Suppressor macrophage treated with lipopolysaccharide for 4 hours (primary cell): ENCODE measurements around the gene DLEC1.
A peak's percentile ranks its signal among the peaks of the same experiment; 100 is the strongest.

Source experiments
- DNase-seq: peaks from one replicate; pipeline ENCODE4 v3.0.0-alpha.2; 2020

DLEC1 gene

DNA sequence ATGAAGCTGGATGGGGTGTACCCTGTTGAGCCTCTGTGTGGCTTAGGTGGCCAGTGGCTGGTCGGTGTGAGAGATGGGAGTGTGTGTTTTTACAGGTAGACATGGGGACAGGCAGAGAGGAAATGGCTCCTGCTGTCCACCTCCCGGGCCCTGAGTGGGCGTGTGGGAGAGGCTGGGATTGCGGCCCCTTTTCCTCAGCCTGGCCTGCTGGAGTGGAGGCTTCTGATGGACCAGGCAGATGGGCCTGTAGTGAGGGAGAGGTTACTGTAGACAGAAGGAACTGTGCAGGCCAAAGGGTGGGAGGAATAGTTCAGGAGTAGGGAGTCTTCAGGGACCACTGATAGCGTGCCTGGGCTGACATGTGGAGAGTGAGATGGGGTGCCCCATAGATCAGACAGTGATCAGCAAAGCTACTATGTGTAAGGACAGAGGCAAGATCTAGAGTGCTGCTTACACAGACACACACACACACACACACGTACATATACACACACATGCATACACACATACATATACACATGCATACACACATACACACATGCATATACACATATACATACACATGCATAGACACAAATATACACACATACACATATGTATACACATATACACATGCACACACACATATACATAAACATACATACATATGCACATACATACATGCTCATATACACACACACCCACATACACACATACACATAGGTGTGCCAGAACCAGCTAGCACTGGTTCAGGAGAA is 71.5 kb downstream of the DLEC1 start:
- DNase-seq: no peak

DNA sequence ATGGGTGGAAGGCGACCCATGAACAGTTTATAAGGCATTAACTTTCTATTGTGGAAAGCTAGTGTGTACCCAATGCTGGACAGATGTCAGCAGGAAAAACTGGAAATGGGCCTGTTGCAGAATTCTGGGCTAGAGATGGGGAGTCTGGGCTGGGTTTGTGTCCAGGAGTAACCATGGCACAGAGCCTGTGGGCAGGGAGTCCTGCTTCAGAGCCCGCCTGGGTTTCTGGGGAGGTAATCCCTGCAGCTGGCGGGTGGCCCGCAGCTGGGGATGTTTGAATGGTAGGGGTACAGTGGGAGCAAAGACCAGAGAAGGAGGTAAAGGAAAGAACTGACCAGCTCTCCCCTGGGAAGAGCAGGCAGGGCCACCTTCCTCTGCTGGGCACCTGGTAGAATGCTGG is 72.2 kb downstream of the DLEC1 start:
- DNase-seq: no peak

DNA sequence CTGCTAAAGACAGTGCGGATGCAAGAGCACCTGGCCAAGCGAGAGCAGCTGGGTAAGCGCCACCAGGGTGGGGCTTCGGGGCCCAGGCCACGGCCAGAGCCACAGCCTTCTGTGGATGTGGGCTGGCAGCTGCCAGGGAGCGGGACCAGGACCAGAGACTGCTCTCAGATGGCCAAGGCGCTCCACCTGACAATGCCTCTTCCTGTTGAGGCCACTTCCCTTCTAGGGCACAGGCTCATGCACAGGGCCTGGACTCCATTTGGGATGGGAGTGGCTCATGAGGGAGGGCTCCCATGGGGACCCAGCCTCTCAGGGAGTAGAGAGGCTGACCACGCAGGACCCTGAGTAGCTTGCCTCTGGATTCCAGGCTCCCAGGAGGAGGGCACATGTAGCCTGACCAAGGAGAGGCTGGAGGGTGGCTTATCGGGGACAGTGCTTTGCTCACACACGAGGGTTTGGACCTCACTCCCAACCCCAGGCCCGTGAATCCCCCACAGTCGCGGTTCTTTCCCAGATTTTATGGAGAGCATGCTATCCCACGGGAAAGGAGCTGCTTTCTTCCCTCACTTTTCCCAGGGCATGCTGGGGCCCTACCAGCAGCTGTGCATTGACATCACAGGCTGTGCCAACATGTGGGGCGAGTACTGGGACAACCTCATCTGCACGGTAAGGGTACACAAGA is 72.8 kb downstream of the DLEC1 start:
- DNase-seq: no peak

DNA sequence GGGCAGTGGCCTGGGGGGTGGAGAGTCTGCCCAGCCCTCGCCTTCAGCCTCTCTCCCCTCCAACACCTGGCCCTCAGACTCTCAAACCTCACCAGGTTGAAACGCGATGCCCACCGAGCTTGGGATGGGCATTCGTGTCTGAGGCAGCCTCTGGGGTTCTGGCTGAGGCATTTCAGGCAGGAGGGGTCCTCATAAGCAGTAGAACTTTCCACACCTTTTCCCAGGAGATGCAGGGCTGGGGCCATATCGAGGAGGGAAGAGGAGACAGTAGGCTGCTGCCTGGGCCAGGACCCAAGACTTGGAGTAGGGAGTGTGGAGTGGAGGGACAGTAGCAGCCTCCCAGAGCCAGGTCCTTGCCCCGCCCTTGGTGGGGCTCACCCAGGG is 73.4 kb downstream of the DLEC1 start:
- no peak for DNase-seq

DNA sequence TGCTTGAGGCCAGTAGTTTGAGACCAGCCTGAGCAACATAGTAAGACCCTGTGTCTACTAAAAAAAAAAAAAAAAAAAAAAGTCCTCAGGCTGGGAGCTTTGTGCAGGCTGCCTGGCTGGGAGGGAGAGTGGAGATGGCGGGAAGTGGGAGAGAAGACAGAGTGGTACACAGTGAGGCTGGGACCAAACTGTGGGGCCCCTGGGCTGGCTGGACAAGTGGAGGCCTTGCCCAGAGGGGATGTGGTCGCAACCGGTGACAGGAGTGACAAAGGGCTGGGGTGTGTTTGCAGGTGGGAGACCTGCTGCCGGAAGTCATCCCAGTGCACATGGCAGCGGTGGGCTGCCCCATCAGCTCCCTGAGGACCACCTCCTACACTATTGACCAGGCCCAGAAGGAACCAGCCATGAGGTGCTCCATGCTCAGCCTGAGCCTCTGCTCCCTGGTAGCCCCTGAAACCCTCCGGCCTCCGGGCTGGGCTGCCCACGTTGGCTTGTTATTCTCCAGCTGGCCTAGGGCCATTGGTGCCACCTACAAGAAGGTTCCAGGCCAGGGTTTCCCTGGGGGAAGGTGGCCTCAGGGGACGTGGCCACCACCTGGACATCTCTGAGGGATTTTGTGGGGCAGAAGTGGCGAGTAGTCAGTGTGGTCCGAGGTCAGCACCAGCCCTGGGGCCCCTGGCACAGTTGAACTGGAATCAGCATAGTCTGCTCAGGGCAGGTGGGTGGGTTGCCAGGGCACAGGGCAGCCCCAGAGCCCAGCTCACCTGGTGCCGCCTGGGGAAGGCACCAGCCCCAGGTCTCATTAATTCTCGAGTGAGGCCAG is 75.3 kb downstream of the DLEC1 start:
- DNase-seq: no peak

DNA sequence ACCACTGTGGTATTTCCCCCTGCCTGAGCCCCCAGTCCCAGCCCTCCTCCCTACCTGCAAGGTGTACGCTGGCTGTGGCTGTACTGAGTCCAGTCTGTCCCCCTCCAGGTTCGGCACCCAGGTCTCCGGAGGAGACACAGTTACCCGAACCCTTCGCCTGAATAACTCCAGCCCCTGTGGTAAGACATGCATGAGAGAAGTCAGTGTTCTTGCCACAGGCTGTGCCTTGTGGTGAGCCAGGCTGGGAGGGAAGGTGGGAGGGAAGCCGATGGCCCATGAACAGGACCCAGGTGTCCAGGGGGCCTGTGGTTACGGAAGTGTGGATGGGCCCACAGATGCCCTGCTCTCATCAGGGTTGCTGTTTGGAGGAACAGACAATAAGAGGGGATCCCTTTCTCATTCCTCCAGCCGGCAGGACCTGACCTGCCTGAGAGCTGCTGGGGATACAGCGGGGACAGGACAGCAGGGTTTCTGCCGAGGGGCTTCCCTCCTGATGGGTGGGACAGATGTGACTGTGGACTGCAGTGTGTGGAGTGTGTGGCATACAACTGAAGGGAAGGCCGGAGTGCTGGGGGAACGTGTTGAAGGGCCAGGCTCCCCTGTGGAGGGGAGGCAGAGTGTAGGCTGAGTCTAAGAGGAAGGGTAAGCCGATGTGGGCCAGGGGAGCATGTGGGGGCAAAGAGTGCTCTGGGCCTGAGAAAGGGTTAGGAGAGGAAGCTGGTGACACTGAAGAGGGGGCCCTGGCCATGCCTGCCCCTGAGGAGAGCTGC is 76.1 kb downstream of the DLEC1 start:
- DNase-seq: no peak

DNA sequence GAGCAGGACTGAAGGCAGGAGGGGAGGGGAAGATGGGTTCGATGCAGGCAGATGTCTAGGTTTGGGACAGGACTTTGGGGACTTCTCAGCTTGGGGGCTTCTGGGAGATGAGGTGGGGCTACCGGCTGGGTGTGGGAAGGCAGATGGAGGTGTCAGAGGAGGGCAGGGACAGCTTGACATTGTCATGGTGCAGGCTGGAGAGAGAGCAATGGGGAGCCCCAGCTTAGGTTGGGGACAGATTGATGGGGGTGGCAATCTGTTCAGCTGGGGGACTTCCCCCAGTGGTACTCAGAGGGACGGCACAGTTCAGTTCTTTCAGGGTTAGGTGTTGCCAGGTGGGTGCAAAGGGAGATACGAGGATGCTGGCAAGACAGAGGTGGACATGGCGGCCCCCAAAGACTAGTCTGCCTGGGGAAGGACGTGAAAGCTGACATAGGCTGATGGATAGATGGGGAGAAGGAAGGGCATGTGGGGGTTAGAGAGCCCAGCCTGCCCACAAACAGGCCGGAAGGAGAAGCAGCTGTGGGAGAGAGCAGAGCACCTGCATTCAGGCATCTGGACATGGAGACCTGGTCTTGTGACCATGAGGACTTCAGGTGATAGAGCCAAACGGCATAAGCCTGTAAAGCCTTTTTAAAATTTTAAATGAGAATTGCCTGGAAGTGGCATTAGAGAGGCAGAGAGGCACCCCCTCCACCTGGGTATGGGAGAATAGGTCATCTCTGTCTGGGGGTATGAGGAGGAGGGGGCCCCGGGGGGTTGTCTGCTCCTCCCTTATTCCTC is 76.8 kb downstream of the DLEC1 start:
- no peak for DNase-seq

DNA sequence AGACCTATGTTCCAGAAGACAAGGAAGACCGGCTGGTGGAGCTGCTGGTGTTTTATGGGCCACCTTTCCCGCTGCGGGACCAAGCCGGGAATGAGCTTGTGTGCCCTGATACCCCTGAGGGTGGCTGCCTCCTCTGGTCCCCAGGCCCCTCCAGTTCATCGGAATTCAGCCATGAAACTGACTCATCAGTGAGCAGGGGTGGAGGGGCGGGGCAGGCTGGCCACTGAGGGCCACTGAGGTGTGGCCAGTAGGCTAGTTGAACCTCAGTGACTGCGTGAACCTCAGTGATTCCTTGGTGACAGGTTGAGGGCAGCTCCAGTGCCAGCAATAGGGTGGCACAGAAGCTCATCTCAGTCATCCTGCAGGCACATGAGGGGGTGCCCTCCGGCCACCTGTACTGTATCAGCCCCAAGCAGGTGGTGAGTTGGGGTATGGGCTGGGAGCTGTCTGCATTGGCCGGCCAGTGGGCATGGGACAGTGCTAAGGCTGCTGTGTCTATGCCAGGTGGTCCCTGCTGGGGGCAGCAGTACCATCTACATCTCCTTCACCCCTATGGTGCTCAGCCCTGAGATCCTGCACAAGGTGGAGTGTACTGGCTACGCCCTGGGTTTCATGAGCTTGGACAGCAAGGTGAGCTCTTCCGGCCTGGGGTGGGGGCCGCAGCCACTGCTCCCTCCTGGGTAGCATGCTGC is 77.6 kb downstream of the DLEC1 start:
- DNase-seq: no peak

DNA sequence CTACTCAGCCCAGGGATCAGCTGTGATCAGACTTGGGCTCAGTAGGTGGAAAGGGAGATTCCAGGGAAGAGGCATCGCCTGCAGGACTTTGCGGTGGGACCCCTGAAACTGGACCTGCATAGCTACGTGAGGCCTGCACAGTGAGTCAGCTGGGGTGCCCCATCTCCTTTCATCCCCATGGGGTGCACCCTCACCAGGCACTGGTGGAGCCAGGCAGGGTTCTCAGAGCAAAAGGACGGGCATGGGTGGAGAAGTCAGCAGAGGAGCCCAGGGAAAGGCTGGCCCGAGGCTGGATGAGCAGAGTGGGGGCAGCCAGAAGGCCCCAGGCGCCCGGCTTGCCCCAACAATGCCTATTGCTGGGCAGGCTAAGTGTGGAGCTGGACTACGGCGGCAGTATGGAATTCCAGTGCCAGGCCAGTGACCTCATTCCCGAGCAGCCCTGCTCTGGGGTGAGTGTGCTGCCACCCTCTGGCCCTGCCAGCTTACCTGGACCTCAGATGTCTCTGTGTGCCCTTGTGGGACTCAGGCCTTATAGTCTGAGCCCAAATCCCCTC is 78.2 kb downstream of the DLEC1 start:
- no peak for DNase-seq

DNA sequence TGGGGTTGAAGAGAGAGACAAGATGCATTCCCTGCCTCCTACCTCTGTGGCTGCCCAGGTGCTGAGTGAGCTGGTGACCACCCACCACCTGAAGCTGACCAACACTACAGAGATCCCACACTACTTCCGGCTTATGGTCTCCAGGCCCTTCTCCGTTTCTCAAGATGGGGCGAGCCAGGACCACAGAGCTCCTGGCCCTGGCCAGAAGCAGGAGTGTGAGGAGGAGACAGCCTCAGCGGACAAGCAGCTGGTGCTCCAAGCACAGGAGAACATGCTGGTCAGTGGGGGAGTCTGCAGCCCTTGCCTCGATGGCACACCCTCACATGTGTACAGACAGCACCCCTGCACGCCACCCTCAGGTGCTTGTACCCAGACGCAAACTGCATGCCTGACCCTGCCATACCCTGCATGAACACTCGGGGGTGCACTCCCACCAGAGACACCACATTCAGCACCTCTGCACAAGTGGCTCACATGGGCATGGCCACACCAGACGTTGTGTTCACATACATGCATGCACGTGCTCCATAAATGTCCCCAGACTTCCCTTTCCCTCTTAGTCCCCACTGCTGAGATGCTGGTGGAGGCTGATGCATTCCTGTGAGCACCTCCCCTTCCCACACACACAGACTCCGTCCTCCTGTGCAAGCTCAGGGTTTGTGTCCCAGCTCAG is 78.9 kb downstream of the DLEC1 start:
- DNase-seq: peak; percentile 62

DNA sequence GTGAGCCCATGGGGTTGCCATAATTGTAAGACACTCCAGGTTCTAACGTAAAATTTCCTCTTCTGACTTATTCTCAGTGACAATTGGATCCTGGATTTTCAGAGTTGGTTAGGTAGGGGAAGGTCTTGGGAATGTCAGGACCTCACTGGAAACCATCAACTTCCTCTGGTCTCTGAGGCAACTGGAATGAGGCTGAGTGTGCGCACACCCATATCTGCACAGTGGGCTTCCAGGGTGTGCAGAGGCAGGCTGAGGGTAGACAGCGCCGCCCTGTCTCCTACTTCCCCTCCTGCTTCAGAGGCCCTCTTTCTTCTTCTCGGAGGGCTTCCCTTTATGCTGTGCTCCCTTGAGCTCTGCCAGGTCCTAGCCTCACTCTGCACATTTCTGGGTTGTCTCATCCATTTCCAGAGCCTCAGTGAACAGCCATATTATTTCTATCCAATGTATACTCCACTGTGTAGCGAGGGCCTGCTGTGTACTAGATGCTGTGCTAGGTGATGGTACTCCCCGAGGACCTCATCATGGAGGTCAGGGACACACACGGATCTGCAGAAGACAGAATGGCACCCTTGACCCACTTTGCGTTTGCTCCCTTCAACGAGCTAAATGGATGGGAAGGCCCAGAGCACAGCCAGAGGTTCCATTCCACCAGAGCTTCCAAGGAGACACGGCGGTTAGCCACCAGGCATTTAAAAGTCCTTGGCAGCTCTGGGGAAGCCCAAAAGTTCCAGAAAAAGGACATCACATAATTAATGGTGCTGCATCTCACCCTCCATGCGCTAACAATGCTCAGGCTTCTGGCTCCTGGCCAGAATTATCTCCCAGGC is 79.6 kb downstream of the DLEC1 start:
- no peak for DNase-seq

DNA sequence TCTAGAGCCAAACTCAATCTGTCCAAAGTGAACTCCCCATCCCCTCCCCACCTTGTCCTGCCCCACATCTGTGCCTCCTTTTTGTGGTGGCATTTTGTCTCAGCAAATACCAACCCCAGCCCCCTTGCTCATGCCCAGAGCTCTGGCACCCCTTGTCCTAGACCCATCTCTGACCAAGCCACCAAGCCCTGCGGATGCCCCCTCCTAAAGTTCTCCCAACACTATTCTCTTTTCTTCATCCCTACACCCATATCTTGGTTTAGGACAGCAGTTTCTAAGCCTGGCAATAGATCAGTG is 80.2 kb downstream of the DLEC1 start:
- no peak for DNase-seq

DNA sequence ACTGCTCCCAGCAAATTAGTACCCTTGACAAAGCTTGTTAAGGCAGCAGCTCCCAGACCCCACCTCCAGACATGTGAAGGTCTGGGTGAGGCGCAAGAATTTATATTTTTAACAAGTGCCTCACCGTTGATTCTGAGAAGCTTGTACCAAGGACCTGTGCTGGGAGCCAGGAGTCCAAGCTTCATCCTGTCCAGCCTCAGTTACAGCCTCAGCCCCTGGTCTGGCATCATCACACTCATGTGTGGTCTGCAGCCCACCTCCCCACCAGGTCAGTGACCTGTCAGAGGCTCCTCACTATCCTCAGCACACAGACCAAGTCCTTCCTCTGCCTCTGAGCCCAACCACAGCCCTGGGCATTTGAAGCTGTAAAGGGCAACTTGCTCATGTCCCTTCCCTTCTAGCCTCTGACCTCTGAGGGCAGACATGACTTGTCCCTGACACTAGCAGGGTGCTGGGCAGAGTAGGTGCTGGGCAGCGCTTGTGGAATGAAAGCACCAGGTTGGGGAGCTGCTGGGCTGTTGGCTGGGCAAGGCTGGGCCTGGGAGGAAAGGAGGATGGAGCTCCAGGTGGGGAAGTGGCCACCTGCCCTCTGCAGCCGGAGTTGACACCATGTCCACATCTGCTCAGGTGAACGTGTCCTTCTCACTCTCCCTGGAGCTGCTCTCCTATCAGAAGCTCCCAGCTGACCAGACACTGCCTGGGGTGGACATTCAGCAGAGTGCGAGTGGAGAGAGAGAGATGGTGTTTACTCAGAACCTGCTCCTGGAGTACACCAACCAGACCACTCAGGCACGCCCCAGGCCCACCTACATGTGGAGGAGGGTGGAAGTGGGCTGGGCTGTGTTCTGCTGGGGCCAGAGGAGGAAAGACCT is 81.0 kb downstream of the DLEC1 start:
- no peak for DNase-seq

DNA sequence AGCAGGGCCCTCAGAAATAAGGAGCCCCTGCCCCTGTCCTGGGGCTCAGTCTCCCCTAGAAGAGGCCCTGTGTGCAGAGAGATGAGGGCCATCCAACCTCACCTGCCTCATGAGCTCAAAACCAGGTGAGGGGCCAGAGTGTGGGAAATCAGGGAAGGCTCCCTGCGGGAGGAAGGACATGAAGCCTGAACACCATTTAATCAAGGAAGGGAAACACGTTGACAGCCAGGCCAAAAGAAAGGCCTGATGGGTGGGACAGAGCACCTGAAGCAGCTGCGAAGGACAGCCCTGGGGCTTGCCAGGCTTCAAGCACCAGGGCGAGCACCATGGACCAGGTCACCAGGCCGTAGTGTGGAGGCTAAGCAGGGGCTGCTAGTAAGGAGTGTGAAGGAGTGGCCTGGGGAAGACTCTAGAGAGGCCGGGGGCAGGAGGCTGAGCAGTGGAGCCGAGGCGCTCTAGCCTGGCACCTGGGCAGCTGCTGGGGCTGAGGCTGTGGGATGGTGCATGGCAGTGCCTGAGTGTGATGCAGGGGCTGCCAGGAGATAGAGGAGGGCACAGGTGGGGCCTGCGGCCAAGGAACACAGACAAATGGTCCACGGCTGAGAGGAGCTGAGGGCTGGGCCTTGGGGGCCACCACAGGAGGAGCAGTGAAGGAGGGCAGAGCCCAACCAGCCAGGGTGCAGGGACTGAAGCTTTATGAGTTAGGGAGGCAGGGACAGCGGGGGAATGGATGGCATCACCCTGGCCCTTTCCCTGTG is 81.9 kb downstream of the DLEC1 start:
- DNase-seq: no peak

DNA sequence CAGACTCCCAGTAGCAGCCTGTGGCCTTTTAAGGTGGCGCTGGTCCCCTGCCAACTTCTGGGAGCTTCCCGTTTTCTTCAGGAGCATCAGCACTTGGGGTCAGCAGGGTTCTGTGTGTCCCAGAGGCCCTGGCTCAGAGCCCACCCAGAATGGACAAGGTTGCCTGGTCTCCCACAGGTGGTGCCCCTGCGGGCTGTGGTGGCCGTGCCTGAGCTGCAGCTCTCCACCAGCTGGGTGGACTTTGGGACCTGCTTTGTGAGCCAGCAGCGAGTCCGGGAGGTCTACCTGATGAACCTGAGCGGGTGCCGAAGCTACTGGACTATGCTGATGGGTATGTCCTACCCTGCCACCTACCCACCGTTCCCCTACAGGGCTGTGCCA is 82.4 kb downstream of the DLEC1 start:
- DNase-seq: no peak

DNA sequence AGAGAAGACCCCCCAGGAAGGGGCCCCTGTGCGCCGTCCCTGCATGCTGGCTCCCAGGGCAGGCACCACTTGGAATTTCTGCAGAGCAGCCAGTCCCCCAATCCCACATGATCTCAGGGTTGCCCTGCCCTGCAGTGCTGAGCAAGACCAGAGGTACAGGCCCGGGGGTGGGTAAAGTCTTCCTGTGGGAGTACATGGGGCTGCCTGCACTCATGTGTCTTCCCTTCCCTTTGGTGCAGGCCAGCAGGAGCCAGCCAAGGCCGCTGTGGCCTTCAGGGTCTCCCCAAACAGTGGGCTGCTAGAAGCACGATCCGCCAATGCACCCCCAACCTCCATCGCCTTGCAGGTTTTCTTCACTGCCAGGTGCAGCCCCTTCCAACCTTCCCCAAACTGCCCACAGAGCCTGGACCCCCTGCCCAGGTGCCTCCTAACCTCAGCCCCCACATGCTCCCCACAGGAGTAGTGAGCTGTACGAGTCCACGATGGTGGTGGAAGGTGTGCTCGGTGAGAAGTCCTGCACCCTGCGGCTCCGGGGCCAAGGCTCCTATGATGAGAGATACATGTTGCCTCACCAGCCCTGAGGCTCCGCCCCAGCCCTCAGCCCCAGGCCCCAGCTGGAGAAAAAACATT is 82.9 kb downstream of the DLEC1 start:
- no peak for DNase-seq

DNA sequence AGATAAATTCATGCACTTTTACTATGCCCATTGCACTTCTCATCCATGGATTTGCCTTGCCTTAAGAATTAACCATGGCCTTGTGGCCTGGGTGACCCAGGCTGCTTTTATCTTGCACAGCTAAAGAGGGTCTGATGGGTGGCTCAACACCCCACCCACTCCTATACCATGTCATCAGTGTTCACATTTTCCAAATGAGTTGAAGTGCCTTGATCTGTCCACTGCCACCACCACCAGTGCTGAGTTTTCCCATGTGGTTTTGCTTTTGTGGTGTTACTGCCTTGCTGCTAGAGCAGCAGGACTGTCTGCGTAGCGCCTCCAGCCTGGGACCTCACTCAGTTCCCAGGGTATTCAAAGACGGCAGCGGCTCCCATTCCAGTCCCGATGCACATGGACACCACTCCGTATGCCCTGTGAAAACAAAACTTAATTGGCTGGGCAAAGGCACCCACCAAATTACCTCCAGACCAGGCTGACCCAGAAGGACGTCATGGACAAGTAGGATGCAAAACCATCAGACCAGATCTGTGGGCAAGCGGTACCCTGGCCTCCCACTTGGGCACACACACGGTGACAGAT is 83.8 kb downstream of the DLEC1 start:
- DNase-seq: no peak
